Activated effector memory CD4-positive, alpha-beta T cell treated with anti-CD3 and anti-CD28 coated beads, Interleukin-2, amount 50 U/mL, for 16 hours (primary cell): ENCODE measurements around the gene GSTA5.
A peak's percentile ranks its signal among the peaks of the same experiment; 100 is the strongest.
"Not testable (repeated sequence)": the region's sequence is repeated elsewhere in the genome, so short reads cannot be mapped to it uniquely, and the experiment has no call there.

Source experiments
- DNase-seq: peaks from one replicate; pipeline ENCODE4 v3.0.0-alpha.2; 2020

Gene GSTA5

GRCh38 chr6:52840763-52841585 lies at the start of gene GSTA5:
Gene GSTA5 (minus strand): TSS chr6:52840813.
- DNase-seq = no peak

- no peak for DNase-seq
These were observed 49.4 kb upstream of the GSTA5 start for GRCh38 chr6:52890018-52890417.

- DNase-seq = no peak
These were observed 47.4 kb upstream of the GSTA5 start for GRCh38 chr6:52887910-52888524.

- DNase-seq = peak; percentile 84
These were observed 41.6 kb upstream of the GSTA5 start for GRCh38 chr6:52881996-52882841.

- DNase-seq = no peak
These were observed 41.0 kb upstream of the GSTA5 start for GRCh38 chr6:52881662-52881995.

GRCh38 chr6:52877786-52878185 lies 37.2 kb upstream of the GSTA5 start:
- DNase-seq = no peak

- DNase-seq = no peak
These were observed 36.6 kb upstream of the GSTA5 start for GRCh38 chr6:52877168-52877567.

GRCh38 chr6:52876056-52876787 lies 35.6 kb upstream of the GSTA5 start:
- no peak for DNase-seq

- DNase-seq = no peak
These were observed 31.4 kb upstream of the GSTA5 start for GRCh38 chr6:52872031-52872430.

- no peak for DNase-seq
These were observed 31.0 kb upstream of the GSTA5 start for GRCh38 chr6:52871621-52872020.

GRCh38 chr6:52870335-52871091 lies 29.9 kb upstream of the GSTA5 start:
- not testable (repeated sequence) for DNase-seq

- DNase-seq = not testable (repeated sequence)
These were observed 28.3 kb upstream of the GSTA5 start for GRCh38 chr6:52868899-52869298.

GRCh38 chr6:52868240-52868639 lies 27.6 kb upstream of the GSTA5 start:
- DNase-seq = no peak

GRCh38 chr6:52861151-52861550 lies 20.5 kb upstream of the GSTA5 start:
- DNase-seq = not testable (repeated sequence)

GRCh38 chr6:52858416-52858815 lies 17.8 kb upstream of the GSTA5 start:
- no peak for DNase-seq

- DNase-seq = not testable (repeated sequence)
These were observed 15.5 kb upstream of the GSTA5 start for GRCh38 chr6:52856137-52856536.

- DNase-seq = no peak
These were observed 8.5 kb upstream of the GSTA5 start for GRCh38 chr6:52849137-52849536.

- no peak for DNase-seq
These were observed 5.4 kb upstream of the GSTA5 start for GRCh38 chr6:52846002-52846401.

GRCh38 chr6:52843605-52844004 lies 3.0 kb upstream of the GSTA5 start:
- no peak for DNase-seq

GRCh38 chr6:52839124-52840055 lies 1.2 kb downstream of the GSTA5 start:
- peak; percentile 79 for DNase-seq

GRCh38 chr6:52834481-52834880 lies 6.1 kb downstream of the GSTA5 start:
- DNase-seq = no peak
